Stimulated activated CD8-positive, alpha-beta memory T cell treated with anti-CD3 and anti-CD28 coated beads, Interleukin-12 subunit alpha, Interleukin-12 subunit beta, amount 100 ng/mL, for 4 hours (primary cell): ENCODE data around the gene PGM2.
"Not testable (repeated sequence)": the region's sequence is repeated elsewhere in the genome, so short reads cannot be mapped to it uniquely, and the experiment has no call there.

Experiments
- DNase-seq: peaks from one replicate; pipeline ENCODE4 v3.0.0-alpha.2; 2020; ENCODE audit warnings: low read depth

Gene PGM2

DNA sequence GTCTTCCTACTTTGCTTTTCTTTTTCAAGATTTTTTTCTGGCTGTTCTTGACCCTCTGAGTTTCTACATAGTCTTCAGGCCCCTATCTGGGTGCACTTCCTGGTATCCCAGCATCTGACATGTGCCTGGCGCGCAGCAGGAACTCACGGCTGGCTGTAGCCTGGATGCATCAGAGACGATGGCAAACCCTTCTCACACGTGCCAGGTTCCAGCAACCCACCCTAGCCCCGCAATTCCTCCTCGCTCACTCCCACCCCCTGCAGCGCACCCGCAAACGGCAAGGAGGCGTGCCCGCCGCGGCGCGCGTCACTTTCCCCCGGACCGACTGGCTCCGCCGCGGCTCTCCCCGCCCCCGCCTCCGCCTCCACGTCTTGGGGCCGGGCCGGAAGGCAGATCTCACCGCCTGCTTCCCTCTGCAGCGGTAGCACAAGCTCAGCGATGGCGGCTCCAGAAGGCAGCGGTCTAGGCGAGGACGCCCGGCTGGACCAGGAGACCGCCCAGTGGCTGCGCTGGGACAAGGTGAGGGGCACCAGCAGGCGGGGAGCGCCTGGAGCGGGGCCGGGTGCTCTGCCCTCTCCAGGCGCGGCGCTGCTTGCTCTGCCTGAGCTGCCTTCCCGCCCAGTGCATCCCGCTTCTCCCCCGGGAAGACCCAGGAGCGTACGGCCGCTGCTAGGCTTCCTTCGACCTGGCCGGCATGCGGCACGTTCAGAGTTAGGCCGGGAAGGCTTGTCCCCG lies at the start of gene PGM2:
TSS of gene PGM2 (plus strand) at position 392 of the 735 bp plus-strand sequence. CDS start at position 439, 47 bp downstream.
- peak; percentile 89 for DNase-seq

DNA sequence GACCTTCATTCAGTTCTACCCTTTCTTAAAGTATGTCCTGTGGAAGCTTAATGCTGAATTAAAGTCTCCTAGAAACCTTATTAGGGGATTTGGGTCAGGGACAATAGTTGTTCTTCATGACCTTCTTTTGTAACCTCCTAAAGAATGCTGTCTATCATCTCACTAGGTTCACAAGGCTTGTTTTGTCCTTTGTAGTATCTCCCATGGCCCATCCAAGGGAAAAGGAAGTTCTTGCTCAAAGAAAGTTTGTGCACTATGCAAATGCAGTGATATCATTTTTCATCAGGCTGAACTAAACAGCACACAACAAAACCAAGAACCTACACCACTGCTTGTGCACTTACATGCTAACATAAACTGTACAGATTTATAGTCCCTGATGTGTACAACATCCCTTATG lies 46.6 kb upstream of the PGM2 start:
- no peak for DNase-seq

DNA sequence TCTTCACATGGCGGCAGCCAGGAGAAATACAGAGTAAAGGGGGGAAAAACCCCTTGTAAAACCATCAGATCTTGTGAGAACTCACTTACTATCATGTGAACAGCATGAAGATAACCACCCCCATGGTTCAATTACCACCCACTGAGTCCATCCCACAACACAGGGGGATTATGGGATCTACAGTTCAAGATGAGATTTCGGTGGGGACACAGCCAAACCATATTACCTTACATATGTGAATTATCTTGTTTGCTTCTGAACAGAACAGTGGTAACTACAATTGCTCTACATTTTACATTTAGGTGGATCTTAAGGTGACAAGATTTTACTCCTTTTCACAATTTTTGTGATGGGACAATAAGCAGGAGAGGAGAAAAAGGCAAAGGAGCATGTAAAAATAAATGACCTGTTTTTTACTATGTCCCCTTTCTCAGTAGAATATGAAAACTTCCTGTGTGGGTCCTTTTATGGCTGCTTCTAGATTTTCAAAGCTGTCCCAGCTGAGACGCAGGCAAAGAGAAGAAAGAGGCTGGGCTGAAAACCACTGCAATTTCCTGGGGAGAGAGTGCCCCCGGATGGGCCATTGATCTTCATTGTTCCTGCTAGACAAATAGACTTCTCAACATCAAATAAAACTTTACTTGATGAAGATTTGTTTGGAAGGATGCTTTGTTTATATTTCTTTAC lies 45.9 kb upstream of the PGM2 start:
- DNase-seq = peak; percentile 1

DNA sequence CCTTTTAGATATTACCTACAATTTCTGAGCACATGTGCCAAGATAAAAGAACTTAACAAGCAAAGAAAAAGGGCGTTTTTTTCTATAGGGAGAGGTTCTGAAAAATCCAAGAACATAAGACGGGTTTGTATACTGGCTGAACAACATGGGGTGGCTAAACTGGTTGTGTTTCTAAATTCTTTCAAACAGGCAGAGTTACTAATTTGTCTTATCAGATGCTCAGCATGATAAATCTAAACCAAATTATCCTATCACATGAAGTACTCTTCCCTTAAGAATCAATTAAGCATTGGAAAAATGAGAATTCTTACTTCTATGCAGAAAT lies 45.4 kb upstream of the PGM2 start:
- no peak for DNase-seq

DNA sequence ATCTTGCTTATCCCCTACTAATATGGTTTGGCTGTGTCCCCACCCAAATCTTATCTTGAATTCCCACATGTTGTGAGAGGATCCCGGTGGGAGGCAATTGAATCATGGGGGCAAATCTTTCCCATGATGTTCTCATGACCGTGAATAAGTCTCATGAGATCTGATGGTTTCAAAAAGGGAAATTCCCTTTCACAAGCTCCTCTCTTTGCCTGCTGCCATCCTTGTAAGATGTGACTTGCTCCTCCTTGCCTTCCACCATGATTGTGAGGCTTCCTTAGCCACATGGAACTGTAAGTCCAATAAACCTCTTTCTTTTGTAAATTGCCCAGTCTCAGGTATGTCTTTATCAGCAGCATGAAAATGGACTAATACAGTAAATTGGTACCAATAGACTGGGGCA lies 40.2 kb upstream of the PGM2 start:
- DNase-seq = not testable (repeated sequence)

DNA sequence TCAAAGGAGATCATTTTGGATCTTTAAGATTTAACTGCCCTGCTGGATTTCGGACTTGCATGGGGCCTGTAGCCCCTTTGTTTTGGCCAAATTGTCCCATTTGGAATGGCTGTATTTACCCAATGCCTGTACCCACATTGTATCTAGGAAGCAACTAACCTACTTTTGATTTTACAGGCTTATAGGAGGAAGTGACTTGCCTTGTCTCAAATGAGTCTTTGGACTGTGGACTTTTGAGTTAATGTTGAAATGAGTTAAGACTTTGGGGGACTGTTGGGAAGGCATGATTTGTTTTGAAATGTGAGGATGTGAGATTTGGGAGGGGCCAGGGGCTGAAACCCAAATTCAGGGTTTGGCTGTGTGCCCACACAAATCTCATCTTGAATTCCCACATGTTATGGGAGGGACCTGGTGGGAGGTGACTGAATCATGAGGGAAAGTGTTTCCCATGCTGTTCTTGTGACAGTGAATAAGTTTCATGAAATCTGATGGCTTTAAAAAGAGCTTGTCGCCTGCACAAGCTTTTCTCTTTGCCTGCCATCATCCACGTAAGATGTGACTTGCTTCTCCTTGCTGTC lies 38.5 kb upstream of the PGM2 start:
- DNase-seq = not testable (repeated sequence)

DNA sequence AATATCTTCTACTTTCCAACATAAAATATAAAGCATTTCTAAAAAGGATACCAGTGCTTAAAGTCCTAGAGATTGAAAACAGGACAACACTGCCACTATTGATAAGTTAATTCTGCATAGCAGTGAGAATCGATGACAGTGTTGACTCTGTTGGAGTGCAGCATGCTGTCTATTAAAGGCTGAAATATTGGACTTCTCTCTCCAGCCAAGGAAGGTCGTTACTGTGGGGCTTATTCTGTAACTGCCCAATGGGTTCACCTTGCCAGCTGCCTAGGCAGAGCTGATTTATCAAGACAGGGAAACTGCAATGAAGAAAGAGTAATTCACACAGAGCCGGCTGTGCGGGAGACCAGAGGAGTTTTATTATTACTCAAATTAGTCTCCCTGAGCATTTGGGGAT lies 37.7 kb upstream of the PGM2 start:
- no peak for DNase-seq

DNA sequence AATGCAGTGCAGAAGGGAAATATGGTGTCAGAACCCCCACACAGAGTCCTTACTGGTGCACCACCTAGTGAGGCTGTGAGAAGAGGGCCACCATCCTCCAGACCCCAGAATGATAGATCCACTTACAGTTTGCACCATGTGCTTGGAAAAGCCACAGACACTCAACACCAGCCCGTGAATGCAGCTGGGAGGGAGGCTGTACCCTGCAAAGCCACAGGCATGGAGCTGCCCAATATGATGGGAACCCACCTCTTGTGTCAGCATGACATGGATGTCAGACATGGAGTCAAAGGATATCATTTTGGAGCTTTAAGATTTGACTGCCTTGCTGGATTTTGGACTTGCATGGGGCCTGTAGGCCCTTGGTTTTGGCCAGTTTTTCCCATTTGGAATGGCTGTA lies 34.2 kb upstream of the PGM2 start:
- DNase-seq = no peak

DNA sequence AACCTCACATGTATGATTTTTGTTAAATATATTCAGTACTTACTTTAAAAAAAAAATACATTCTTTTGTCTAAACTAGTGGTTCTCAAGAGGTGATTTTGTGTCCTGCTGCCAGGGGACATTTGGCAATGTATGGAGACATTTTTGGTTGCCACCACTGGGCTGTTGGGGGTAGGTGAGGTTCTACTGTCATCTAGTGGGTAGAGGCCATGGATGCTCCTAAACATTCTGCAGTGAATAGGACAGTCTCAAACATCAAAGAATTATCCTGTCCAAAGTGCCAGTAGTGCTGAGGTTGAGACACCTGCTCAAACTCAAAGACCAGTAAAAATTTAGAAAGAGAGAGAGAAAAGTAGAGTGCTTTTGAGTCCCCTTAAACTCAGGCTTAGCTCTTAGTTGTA lies 32.9 kb upstream of the PGM2 start:
- DNase-seq = no peak

DNA sequence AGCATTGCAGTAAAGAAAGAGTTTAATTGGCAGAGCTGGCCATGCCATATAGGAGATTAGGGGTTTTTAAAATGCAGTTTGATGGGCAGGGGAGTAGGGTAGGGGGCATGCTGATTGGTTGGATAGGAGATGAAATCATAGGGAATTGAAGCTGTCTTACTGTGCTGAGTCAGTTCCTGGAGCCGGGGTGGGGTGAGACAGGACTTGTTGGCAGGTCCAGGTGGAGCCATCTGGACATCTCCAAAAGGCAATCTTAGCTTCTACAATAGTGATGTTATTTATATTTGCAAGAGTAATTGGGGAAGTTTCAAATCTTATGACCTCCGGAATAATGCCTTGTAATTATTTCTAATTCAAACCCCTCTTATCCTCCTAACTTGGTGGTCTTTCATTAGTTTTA lies 32.4 kb upstream of the PGM2 start:
- DNase-seq = no peak

DNA sequence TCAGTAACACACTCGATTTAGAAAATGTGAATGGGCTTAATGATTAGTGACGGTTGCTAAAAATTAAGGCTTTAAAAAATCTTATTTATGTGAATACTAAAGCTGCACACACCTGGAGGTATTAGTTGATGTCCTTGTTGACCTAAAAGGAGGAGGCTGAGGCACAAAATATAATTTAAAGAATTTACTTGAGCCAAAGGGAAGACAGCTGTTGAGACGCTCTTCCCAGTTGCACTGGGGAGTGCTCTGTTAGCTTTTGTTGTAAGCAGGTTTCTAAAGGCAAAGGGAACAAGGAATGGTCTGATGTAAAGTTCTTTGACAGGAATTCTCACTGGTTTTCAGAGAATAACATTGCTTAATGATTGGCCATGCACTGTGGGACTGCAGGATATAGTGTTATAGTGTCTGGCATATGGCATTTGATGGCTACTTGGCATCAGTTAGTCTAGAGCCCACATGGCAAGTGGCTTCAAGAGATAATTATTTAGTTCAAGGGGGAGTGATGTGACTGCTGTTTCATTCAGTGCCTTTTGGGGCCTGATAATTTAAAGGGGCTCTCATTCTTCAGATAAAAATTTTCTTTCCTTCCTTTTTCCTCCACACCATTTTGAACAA lies 30.8 kb upstream of the PGM2 start:
- no peak for DNase-seq

DNA sequence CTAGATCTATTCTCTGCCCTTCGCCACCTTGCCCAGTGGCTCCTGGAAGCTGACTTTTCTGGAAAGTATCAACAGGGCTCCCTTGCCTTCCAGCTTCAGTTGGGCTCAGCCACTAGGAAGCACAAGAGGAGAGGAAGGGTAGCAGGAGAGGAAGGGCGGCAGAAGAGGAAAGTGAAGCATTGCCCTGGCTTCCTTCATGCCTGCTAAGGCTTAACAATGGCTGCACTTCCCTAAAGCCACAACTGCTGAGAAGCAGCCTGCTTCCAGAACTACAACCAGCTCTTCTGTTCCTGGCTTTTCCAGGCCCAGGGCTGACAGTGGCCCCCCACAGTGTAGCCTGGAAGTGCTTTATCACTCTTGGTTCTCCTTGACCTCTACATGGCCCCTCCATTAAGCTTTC lies 29.1 kb upstream of the PGM2 start:
- no peak for DNase-seq

DNA sequence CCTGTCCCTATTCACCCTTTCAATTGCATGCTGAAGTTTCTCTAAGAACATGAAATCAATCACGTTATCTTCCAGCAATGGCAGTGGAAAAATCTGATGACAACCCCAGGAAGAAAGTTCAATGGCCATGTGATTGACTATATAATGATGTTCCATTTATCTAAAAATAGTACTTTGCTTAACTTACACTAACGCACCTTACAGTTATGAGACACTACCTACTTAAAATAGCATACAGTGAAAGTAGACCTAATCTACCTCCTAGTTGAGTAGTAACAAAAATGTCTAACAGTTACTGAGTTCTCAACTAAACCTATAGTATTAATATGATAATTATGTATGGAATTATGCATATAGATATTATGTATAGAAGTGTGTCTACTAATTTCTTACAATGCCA lies 28.6 kb upstream of the PGM2 start:
- no peak for DNase-seq

DNA sequence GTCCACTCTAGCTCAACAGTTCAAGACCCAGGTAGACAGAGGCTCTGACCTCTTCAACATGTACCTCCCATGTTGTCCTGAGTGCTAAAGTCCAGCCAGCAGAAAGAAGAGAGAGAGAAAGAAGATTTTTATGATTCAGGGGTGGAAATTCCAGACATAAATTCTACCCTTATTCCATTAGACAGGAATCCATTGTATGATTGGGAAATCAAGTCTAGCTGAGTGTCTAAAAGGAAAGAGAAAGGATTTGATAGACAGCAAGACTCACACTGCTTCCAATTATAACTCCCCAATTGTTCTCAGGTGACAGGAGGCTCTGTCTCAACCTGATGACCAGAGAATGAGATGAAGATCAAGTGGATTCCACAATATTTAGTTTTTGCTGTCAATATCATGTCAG lies 27.9 kb upstream of the PGM2 start:
- DNase-seq = no peak

DNA sequence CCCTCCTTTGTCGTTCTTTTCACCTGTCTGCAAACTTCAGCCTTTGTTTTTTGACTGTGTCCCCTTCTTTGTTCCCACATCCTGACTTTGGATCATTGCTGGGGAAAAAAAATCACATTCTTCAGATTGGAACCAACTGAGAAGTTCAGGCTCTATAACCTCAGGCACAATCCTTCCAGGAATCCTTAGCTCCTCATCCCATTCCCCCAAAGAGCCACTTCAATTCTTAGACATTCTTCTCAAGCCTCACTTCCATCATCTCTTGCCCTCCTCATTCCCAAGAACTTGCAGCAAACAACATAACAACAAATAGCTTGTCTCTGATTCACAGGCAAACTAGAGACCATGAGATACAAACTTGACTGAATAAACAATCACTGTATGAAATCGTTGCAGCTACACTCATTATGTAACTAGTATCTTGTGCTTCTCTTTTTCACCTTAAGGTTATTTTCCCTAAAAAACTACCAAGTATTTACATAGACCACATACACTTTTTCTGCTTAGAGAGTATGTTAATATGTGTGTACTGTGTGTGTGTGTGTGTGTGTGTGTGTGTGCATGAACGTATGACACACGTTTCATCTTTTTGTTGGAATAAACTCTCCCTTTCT lies 26.4 kb upstream of the PGM2 start:
- no peak for DNase-seq

DNA sequence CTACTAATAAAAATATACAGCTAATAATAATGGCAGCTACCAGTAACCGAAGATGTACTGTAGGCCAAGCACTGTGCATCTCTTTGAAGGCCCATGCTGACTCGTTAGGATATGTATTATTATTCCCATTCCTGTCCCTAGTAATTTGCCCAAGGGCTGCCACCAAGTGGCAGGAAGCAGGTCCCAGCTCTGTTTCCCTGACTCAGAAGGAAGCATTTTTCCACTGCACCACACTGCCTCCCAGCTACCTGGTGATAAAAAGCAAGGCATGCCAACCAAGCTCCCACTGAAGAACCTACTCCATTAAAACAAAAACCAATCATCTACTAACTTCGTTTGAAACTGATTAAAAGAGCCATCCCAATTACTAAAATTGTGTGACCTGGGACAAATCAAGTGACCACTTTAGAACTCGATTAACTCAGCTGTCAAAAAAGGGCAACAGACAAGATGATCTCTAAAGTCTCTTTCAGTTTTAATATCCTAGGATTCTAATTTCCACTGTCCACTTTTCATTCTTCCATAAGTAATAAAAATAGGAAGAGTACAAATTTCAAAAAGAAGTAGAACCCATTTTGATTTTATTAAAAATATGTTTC lies 24.3 kb upstream of the PGM2 start:
- no peak for DNase-seq

DNA sequence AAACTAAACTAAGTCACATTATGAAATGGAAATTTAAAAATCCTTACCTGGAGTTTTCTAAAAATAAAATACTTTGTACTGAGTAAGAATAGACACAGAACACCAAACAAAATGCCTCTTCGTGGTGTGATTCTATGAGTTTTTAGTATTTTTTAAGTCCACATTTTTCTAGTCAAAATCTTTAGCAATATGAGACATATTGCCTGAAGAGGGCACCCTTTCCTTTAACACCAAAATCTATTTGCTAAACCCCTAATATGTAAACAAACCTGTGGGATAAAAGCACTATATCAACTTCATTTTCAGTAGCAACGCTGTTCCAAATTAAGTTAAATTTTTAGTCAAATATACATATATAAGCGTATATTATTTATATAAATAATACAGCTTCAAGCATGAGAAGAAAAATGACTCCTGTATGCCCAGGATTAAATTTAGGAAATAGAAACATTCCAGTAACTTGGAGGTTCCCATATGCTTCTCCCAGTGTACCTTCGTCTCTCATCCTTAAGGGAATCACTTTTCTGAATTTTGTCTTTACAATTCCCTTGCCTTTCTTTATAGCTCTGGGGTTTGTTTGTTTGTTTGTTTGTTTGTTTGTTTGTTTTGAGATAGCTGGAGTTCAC lies 23.0 kb upstream of the PGM2 start:
- no peak for DNase-seq

DNA sequence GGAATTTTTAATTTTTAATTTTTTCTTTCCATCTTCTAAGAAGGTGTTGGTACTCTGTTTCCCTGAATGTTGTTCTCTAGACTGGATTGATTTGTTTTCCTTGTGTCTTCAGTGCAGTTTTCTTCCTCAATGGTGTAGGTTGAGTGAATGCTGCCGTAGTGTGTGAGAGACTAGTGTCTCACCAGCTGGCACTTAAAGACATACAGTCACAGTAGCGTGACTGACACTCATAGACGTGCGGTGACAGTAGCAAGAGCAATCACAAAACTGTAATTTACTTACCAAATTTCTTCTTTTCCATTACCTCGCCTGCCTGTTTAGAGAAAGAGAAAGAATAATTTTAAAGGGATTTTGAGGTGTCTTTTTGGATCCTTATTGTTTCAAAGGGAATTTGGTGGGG lies 21.4 kb upstream of the PGM2 start:
- DNase-seq = no peak

DNA sequence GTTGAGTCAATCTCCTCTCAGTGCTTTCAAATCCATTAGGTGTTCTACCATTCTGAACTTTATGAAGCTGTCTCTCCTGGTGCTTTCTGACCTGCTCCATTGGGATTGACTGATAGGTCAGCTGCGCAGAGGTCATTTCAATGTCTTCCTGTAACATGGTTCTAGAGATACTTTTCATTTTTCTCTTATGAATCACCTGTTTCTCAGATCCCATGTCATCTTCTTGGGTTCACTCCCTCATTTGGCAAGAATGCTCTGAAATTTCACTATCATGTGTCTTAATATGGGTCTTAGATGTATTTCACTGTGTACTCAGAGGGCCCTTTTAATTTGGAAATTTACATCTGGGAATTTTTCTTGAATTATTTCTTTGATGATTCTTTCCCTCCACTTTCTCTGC lies 13.8 kb upstream of the PGM2 start:
- no peak for DNase-seq

DNA sequence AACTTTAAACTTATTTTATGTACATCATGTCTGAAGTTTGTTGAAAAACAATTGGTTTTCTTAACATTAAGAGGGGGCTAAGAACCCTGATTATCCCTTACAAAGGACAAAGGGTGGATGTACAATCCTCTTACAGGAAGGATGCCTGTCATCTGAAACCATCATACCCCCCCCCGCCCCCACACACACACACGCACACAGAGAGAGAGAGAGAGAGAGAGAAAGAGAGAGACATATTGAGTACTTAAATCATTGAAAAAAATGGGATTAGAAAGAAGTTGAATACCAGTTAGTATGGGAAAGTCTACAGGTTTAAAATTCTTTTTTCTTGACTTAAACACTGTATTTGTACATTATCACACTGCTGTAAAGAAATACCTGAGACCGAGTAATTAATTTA lies 10.9 kb upstream of the PGM2 start:
- no peak for DNase-seq

DNA sequence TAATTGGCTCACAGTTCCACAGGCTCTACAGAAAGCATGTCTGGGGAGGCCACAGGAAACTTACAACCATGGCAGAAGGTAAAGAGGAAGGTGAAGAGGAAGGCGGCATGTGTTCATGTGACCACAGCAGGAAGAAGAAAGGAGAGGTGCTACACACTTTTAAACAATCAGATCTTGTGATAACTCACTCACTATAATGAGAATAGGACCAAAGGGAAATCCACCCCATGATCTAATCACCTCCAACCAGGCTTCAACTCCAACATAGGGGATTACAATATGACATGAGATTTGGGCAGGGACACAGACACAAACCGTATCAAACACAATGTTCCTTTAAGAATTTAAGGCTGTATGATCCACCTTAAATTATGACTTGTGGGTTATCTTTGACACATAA lies 10.5 kb upstream of the PGM2 start:
- no peak for DNase-seq

DNA sequence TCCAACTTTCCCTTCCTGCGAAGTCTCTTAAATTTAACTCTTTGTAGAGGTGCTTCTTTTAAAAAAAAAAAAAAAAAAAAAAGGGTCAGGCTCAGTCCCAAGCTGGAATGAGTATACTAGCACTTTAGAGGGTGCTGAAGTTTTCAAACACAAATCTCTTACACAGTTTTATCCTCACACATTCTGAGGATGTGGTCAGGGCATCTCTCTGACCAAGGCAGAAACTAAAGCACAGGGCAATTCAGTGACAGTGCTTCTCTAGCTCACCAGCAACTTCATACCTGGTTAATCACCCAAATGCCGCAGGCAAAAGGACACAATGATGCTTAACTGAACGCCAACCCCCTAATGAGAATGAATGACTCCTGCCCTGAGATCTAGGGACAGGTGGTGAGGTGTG lies 9.8 kb upstream of the PGM2 start:
- no peak for DNase-seq
